Stimulated activated effector memory CD8-positive, alpha-beta T cell treated with anti-CD3 and anti-CD28 coated beads, Interleukin-12 subunit alpha, Interleukin-12 subunit beta, amount 100 ng/mL, for 72 hours (primary cell): Measurements from ENCODE around the gene TMC3.
A peak's percentile ranks its signal among the peaks of the same experiment; 100 is the strongest.

Experiments used
- ATAC-seq: fragments of 150-1000 bp; cut with Tn5 transposase; 2 replicates; pipeline ENCODE4 v1.10.0; 2021
- DNase-seq, 2 donors: peaks; one replicate each; pipeline ENCODE4 v3.0.0; 2021 to 2022; ENCODE audit warnings: low spot score in 2 of 2
- H3K27ac Mint-ChIP-seq: one replicate; pipeline ENCODE4 v1.8.0; 2022; ENCODE audit warnings: mild to moderate bottlenecking, mixed read lengths
- H3K36me3 Mint-ChIP-seq: one replicate; pipeline ENCODE4 v1.8.0; 2022; ENCODE audit warnings: mild to moderate bottlenecking, mixed read lengths
- H3K4me1 Mint-ChIP-seq: one replicate; pipeline ENCODE4 v1.8.0; 2022; ENCODE audit warnings: mixed read lengths
- H3K4me3 Mint-ChIP-seq: one replicate; pipeline ENCODE4 v1.8.0; 2022; ENCODE audit warnings: mild to moderate bottlenecking, mixed read lengths
- H3K9me3 Mint-ChIP-seq: one replicate; pipeline ENCODE4 v1.8.0; 2022; ENCODE audit warnings: mixed read lengths

The TMC3 gene

GRCh38 chr15:81293728-81294515 lies 80.1 kb downstream of the TMC3 start:
- Mint-ChIP-seq H3K27ac (peak overlapping the region; percentile 98), H3K36me3 (peaks cover 24% of the 10 kb centered on the region), H3K4me3 (peak overlapping the region; percentile 99), H3K4me1 (peaks cover 94% of the 10 kb centered on the region), H3K9me3 (no peaks in the 10 kb centered on the region)
- ATAC-seq (peak; percentile 70), DNase-seq (peak; percentile 51 to 85)

GRCh38 chr15:81292523-81293001 lies 81.5 kb downstream of the TMC3 start:
- peak overlapping the region; percentile 99 for H3K4me3 Mint-ChIP-seq
- ATAC-seq = peak; percentile 33
- H3K36me3 Mint-ChIP-seq = peaks cover 17% of the 10 kb centered on the region

GRCh38 chr15:81291916-81292522 lies 82.0 kb downstream of the TMC3 start:
- DNase-seq (no peak), ATAC-seq (no peak)
- H3K9me3 Mint-ChIP-seq = peaks cover 1% of the 10 kb centered on the region
- H3K27ac Mint-ChIP-seq = peak overlapping the region; percentile 63
- peaks cover 89% of the 10 kb centered on the region for H3K4me1 Mint-ChIP-seq
- H3K36me3 Mint-ChIP-seq = peaks cover 11% of the 10 kb centered on the region
- peak overlapping the region; percentile 99 for H3K4me3 Mint-ChIP-seq

More at GRCh38 chr15:81292523-81293001, 81.5 kb downstream of the TMC3 start:
- peak overlapping the region; percentile 50 for H3K27ac Mint-ChIP-seq
- H3K9me3 Mint-ChIP-seq = no peaks in the 10 kb centered on the region
- DNase-seq = no peak
- peaks cover 91% of the 10 kb centered on the region for H3K4me1 Mint-ChIP-seq

- H3K4me3 Mint-ChIP-seq = no peak overlapping the region
- peaks cover 6% of the 10 kb centered on the region for H3K36me3 Mint-ChIP-seq
- H3K9me3 Mint-ChIP-seq = peaks cover 4% of the 10 kb centered on the region
- H3K27ac Mint-ChIP-seq = peak overlapping the region; percentile 6
- DNase-seq (no peak), ATAC-seq (no peak)
- peaks cover 89% of the 10 kb centered on the region for H3K4me1 Mint-ChIP-seq
Observed at GRCh38 chr15:81289910-81290309, 84.1 kb downstream of the TMC3 start.

GRCh38 chr15:81288616-81289015 lies 85.4 kb downstream of the TMC3 start:
- H3K4me1 Mint-ChIP-seq = peaks cover 78% of the 10 kb centered on the region
- peaks cover 6% of the 10 kb centered on the region for H3K36me3 Mint-ChIP-seq
- peaks cover 4% of the 10 kb centered on the region for H3K9me3 Mint-ChIP-seq
- no peak for DNase-seq
- no peak for ATAC-seq
- H3K27ac Mint-ChIP-seq = no peak overlapping the region
- H3K4me3 Mint-ChIP-seq = no peak overlapping the region

- H3K36me3 Mint-ChIP-seq = peaks cover 6% of the 10 kb centered on the region
- ATAC-seq (no peak), DNase-seq (no peak)
- H3K9me3 Mint-ChIP-seq = peaks cover 4% of the 10 kb centered on the region
- H3K27ac Mint-ChIP-seq = no peak overlapping the region
- H3K4me3 Mint-ChIP-seq = no peak overlapping the region
- H3K4me1 Mint-ChIP-seq = peaks cover 72% of the 10 kb centered on the region
Observed at GRCh38 chr15:81288040-81288439, 86.0 kb downstream of the TMC3 start.

GRCh38 chr15:81286621-81287121 lies 87.3 kb downstream of the TMC3 start:
- H3K36me3 Mint-ChIP-seq = no peaks in the 10 kb centered on the region
- DNase-seq (no peak), ATAC-seq (peak; percentile 94)
- peaks cover 63% of the 10 kb centered on the region for H3K4me1 Mint-ChIP-seq
- peak overlapping the region; percentile 89 for H3K27ac Mint-ChIP-seq
- peak overlapping the region; percentile 62 for H3K4me3 Mint-ChIP-seq
- peaks cover 4% of the 10 kb centered on the region for H3K9me3 Mint-ChIP-seq

- Mint-ChIP-seq H3K36me3 (no peaks in the 10 kb centered on the region), H3K9me3 (peaks cover 4% of the 10 kb centered on the region), H3K4me3 (peak overlapping the region; percentile 62), H3K4me1 (peaks cover 55% of the 10 kb centered on the region), H3K27ac (no peak overlapping the region)
- ATAC-seq (no peak), DNase-seq (no peak)
Observed at GRCh38 chr15:81285461-81285860, 88.6 kb downstream of the TMC3 start.

GRCh38 chr15:81284256-81285031 lies 89.6 kb downstream of the TMC3 start:
- Mint-ChIP-seq H3K27ac (no peak overlapping the region), H3K36me3 (no peaks in the 10 kb centered on the region), H3K4me3 (no peak overlapping the region), H3K9me3 (peaks cover 4% of the 10 kb centered on the region), H3K4me1 (peaks cover 45% of the 10 kb centered on the region)
- no peak for DNase-seq
- ATAC-seq = no peak

GRCh38 chr15:81282911-81283310 lies 91.1 kb downstream of the TMC3 start:
- Mint-ChIP-seq H3K36me3 (no peaks in the 10 kb centered on the region), H3K9me3 (peaks cover 7% of the 10 kb centered on the region), H3K27ac (no peak overlapping the region), H3K4me1 (peaks cover 34% of the 10 kb centered on the region), H3K4me3 (no peak overlapping the region)
- DNase-seq (no peak), ATAC-seq (no peak)

GRCh38 chr15:81282606-81282895 lies 91.5 kb downstream of the TMC3 start:
- H3K4me1 Mint-ChIP-seq = peaks cover 31% of the 10 kb centered on the region
- no peak overlapping the region for H3K4me3 Mint-ChIP-seq
- no peak for DNase-seq
- ATAC-seq = no peak
- peaks cover 7% of the 10 kb centered on the region for H3K9me3 Mint-ChIP-seq
- H3K36me3 Mint-ChIP-seq = no peaks in the 10 kb centered on the region
- H3K27ac Mint-ChIP-seq = no peak overlapping the region

- Mint-ChIP-seq H3K9me3 (peaks cover 7% of the 10 kb centered on the region), H3K36me3 (no peaks in the 10 kb centered on the region), H3K4me3 (no peak overlapping the region), H3K27ac (peak overlapping the region; percentile 15), H3K4me1 (peaks cover 27% of the 10 kb centered on the region)
- DNase-seq (no peak), ATAC-seq (no peak)
Observed at GRCh38 chr15:81281766-81282605, 92.0 kb downstream of the TMC3 start.

- Mint-ChIP-seq H3K4me3 (no peak overlapping the region), H3K4me1 (peaks cover 21% of the 10 kb centered on the region), H3K36me3 (no peaks in the 10 kb centered on the region), H3K9me3 (peaks cover 10% of the 10 kb centered on the region), H3K27ac (peak overlapping the region; percentile 15)
- ATAC-seq (no peak), DNase-seq (no peak)
Observed at GRCh38 chr15:81281456-81281735, 92.6 kb downstream of the TMC3 start.
